Transverse colon (tissue), 4 donors: ENCODE results near the gene GID8.

Source experiments
- CTCF ChIP-seq, 5 experiments: fragments of 200-600 bp in 3 of 5; fragments of 450-650 bp in 2 of 5; sonication (generic) in 3 of 5; IDR thresholded peaks; 1 replicate in 2 of 5; 2 replicates in 3 of 5; pipeline ENCODE4 v1.5.1; 2016 to 2017; ENCODE audit warnings: antibody characterized with exemption in 5 of 5, inconsistent platforms in 3 of 5, mild to moderate bottlenecking in 2 of 5, moderate library complexity in 1 of 5
- POLR2A ChIP-seq: fragments of 450-650 bp; IDR thresholded peaks from one replicate; pipeline ENCODE4 v1.6.1; 2016; ENCODE audit warnings: antibody characterized with exemption, mild to moderate bottlenecking, moderate library complexity
- POLR2AphosphoS5 ChIP-seq, 3 donors: sonication (generic); formaldehyde crosslinking; IDR thresholded peaks; one replicate each; pipeline ENCODE4 v1.6.1; 2016; ENCODE audit warnings: antibody characterized with exemption in 3 of 3

- no peak for TF ChIP-seq CTCF (IDR thresholded peaks at IDR 0.05)
- no peak for TF ChIP-seq POLR2AphosphoS5 (IDR thresholded peaks at IDR 0.05)
- TF ChIP-seq POLR2A: no peak
Observed at GRCh38 chr20:62975251-62975760, 37.4 kb downstream of the GID8 start.
